DMS79 (cell line): Measurements from ENCODE around the gene SHANK3.

Experiments used
- DNase-seq: peaks from one replicate; lab custom pipeline; 2025; lab: John Stamatoyannopoulos, UW

The SHANK3 gene

GRCh38 chr22:50713008-50713385 lies 40.4 kb downstream of the SHANK3 start:
- no peak for DNase-seq

DNA sequence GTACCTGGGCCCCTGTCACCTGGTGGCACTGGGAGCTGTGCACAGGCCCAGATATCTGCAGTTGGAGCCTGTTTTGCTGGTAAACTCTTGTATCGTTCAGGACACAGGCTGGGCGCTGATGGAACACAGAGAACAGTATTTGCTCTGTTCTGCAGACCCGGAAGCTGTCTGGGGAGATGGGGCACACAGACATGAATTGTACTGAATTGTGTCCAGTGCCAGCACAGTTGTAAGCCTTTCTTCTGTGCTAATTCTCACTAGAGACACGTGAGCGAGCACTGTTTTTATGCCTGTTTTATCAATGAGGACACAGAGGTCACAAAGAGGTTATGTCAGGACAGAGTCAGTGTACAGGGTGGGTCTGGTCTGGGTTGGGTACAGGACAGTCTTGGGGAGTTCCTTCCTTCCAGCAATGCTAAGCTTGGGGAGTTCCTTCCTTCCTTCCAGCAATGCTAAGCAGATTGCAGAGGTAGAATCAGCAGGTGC lies 41.0 kb downstream of the SHANK3 start:
- DNase-seq: no peak

DNA sequence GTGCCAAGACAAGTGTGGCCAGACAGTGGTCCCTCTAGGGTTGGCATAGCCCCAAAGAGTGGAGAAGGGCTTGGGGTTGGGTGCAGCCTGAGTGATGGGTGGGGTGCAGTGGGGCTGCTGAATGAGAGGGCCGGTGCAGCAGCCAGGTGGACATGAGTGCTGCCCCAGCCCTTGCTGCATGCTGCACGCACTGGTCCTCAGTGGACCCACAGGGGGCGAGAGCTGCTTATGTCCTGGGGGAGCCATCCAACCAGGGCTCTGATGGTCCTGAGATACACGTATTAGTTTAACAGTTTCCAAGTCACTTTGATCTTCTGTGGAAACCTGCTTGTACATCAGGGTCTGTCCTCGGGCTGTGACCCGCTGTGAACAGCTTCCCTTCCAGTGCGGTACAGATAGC lies 41.5 kb downstream of the SHANK3 start:
- DNase-seq: no peak

GRCh38 chr22:50714631-50715179 lies 42.1 kb downstream of the SHANK3 start:
- no peak for DNase-seq

GRCh38 chr22:50715250-50715649 lies 42.6 kb downstream of the SHANK3 start:
- no peak for DNase-seq

- no peak for DNase-seq
These were observed 43.2 kb downstream of the SHANK3 start for GRCh38 chr22:50715776-50716175.

- no peak for DNase-seq
These were observed 43.8 kb downstream of the SHANK3 start for GRCh38 chr22:50716290-50717024.

DNA sequence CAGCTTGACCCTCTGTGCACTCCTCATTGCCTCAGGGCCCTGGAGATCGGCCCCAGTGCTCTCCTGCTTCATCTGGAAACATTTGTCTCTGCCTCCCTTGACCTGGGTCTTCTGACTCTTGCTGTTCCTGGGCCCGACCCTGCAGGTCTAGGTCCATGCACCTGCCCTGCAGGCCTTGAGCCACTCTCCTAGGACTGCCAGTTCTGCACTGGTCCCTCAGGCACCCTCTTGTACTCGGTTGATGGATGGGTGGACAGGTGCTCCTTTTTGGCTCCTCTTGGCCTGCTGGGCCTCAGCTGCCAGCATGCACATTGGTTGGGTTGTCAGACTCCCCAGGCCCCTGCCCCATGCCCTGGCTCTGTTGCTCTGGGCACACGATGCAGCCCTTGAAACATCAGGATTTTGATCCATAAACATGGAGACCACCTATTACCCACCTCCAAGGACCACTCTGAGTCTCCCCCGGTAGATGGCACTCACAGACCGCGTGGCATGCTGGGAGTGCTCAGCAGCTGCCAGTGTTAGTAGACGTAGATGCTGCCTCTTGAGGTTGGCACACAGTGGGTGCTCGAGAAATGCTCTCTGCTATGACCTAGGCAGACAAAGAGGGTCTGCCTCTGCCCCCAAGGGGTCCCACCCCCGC lies 45.2 kb downstream of the SHANK3 start:
- no peak for DNase-seq

GRCh38 chr22:50718352-50718709 lies 45.7 kb downstream of the SHANK3 start:
- DNase-seq: no peak

DNA sequence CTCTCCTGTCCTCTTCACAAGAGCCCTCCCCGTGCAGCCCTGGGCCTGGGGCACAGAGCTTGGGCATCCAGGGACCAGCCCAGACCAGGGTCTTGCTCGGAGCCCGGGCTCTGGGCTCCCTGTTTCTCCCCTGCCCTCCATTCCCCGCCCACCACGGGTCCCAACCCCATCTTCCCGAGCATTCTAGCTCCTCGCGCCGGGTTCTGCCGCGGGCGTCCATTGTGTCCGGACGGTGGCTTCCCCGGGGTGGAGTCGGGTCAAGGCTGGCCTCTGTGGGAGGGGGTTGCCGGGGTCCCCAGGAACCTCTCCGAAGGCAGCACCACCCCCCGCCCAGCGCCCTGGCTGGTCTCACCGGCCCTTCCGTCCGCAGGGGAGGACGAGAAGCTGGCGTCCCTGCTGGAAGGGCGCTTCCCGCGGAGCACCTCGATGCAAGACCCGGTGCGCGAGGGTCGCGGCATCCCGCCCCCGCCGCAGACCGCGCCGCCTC lies 47.2 kb downstream of the SHANK3 start:
- no peak for DNase-seq

DNA sequence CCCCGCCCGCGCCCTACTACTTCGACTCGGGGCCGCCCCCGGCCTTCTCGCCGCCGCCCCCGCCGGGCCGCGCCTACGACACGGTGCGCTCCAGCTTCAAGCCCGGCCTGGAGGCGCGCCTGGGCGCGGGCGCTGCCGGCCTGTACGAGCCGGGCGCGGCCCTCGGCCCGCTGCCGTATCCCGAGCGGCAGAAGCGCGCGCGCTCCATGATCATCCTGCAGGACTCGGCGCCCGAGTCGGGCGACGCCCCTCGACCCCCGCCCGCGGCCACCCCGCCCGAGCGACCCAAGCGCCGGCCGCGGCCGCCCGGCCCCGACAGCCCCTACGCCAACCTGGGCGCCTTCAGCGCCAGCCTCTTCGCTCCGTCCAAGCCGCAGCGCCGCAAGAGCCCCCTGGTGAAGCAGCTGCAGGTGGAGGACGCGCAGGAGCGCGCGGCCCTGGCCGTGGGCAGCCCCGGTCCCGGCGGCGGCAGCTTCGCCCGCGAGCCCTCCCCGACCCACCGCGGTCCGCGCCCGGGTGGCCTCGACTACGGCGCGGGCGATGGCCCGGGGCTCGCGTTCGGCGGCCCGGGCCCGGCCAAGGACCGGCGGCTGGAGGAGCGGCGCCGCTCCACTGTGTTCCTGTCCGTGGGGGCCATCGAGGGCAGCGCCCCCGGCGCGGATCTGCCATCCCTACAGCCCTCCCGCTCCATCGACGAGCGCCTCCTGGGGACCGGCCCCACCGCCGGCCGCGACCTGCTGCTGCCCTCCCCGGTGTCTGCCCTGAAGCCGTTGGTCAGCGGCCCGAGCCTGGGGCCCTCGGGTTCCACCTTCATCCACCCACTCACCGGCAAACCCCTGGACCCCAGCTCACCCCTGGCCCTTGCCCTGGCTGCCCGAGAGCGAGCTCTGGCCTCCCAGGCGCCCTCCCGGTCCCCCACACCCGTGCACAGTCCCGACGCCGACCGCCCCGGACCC lies 48.0 kb downstream of the SHANK3 start:
- DNase-seq: no peak

GRCh38 chr22:50721257-50721844 lies 48.7 kb downstream of the SHANK3 start:
- no peak for DNase-seq

DNA sequence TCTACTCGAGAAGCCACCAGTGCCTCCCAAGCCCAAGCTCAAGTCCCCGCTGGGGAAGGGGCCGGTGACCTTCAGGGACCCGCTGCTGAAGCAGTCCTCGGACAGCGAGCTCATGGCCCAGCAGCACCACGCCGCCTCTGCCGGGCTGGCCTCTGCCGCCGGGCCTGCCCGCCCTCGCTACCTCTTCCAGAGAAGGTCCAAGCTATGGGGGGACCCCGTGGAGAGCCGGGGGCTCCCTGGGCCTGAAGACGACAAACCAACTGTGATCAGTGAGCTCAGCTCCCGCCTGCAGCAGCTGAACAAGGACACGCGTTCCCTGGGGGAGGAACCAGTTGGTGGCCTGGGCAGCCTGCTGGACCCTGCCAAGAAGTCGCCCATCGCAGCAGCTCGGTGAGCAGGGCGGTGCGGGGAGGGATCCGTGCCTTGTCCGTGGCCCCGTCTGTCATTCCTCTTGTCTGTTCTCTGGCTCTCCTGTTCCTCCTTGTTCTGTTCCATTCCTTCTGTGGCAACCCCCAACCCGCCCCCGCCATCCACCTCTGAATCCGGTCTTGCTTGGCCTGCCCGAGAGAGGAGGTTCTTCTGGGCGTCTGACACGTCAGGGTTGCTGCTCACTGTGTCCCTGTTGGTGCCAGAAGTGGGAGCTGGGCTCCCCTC lies 49.6 kb downstream of the SHANK3 start:
- no peak for DNase-seq
